Activated CD4-positive, alpha-beta memory T cell treated with anti-CD3 and anti-CD28 coated beads, Interleukin-2, amount 10 ng/mL, durations not matched to agents 7 days and 5 days (primary cell): ENCODE measurements around the gene DCHS1. TPM values are rescaled to one million over a fixed set of nuclear protein-coding genes. Genes with fewer than 3 reads are reported as not detected.
"Not testable (repeated sequence)": the region's sequence is repeated elsewhere in the genome, so short reads cannot be mapped to it uniquely, and the experiment has no call there.

Experiments
- CTCF ChIA-PET: fragments of 350-600 bp; sonication (Branson Sonifier 250); formaldehyde crosslinking; loops from one replicate; lab custom pipeline; 2021; ENCODE audit warnings: antibody characterized with exemption, inconsistent platforms; lab: Charles Lee
- POLR2A ChIA-PET: fragments of 350-600 bp; sonication (Branson Sonifier 250); formaldehyde crosslinking; loops from one replicate; lab custom pipeline; 2021; ENCODE audit warnings: antibody characterized with exemption; lab: Charles Lee
- DNase-seq: peaks from one replicate; pipeline ENCODE4 v3.0.0-alpha.2; 2020
- H3K27ac Mint-ChIP-seq: one replicate; pipeline ENCODE4 v1.8.0; 2021; ENCODE audit warnings: mild to moderate bottlenecking, mixed read lengths
- H3K27me3 Mint-ChIP-seq: one replicate; pipeline ENCODE4 v1.8.0; 2021; ENCODE audit warnings: mixed read lengths
- H3K36me3 Mint-ChIP-seq: one replicate; pipeline ENCODE4 v1.8.0; 2021; ENCODE audit warnings: low read depth, mixed read lengths
- H3K4me1 Mint-ChIP-seq: one replicate; pipeline ENCODE4 v1.8.0; 2021; ENCODE audit warnings: mixed read lengths
- H3K4me3 Mint-ChIP-seq: one replicate; pipeline ENCODE4 v1.8.0; 2021; ENCODE audit warnings: mild to moderate bottlenecking, mixed read lengths
- H3K9me3 Mint-ChIP-seq: one replicate; pipeline ENCODE4 v1.8.0; 2021; ENCODE audit warnings: mixed read lengths
- total RNA-seq, 2 experiments: library from RNA; stranded (reverse); gene quantifications; one replicate each; pipeline ENCODE4 v1.2.3, GENCODE V29; 2021

Gene DCHS1
- total RNA-seq, 2 experiments from 2014 or later, result 0.23 to 0.25 TPM

GRCh38 chr11:6684068-6684467, 28.5 kb upstream of the DCHS1 start:
- ChIA-PET CTCF (interaction anchor here (1.0 to 4.7 kb wide), 20 partner anchors 12 to 305 kb away, joined by 3 to 64 read pairs (median 8); partner anchors contain the start of genes ARFIP2, ILK, RRP8 and TAF10), POLR2A (interaction anchor here (0.6 to 4.2 kb wide), 13 partner anchors 11 to 447 kb away, joined by 3 to 49 read pairs (median 11); partner anchors contain the start of genes APBB1, ARFIP2, ILK and RRP8)
- Mint-ChIP-seq H3K27ac (peak overlapping the region; percentile 95), H3K4me3 (peak overlapping the region; percentile 96), H3K36me3 (peaks cover 34% of the 10 kb centered on the region), H3K4me1 (peaks cover 30% of the 10 kb centered on the region)
- not testable (repeated sequence) for H3K27me3 Mint-ChIP-seq, H3K9me3 Mint-ChIP-seq, DNase-seq

DNA sequence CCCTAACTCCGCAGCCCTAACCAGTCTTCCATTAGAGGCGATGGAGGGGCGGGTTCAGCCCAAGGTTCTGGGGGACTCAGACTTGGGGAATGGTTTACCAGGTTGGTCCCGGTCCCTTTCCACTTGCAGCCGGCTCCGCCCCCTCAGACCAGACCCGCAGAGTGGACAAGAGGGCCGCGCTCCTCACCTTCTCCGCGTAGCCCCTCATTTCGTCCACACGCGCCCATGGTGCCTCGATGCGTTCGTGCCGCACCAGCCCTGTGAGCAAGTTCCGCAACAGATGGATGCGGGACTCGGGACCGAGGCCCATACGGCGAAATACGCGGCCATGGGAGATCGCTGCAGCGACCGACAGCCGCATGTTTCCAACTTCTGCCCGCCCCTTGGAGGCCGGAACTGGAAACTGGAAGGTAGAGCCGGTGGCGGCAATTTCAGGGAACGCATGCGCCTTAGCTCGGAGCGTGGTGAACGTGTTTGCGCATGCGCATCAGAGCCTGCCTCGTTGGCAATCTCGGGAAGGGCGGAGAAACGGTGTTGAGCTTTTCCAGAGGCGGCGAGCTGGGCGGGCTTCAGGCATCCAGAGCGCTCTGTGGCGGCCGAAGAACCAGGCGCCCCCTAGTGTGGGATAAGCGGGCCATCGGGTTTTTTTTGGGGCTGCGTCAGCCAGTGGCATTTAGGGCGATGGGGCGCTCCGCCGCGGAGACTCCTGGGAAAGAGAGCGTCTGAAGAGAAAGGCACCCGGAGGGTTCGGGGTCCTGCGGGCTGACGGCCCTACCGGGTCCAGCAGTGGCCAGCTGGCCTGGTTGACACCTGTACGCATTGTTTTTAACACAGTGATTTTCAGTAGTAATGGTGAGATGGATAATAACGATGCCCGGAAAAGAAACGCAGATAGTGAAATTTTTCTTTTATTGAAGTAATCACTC, 27.6 kb upstream of the DCHS1 start, which contains the start of gene MRPL17:
Gene MRPL17 (minus strand): TSS at position 405 of the 926 bp plus-strand sequence. CDS start 44 bp downstream, at position 361.
- Mint-ChIP-seq H3K36me3 (peaks cover 36% of the 10 kb centered on the region), H3K27ac (peak within 1 kb of the TSS; percentile 95), H3K4me3 (peak within 1 kb of the TSS; percentile 96), H3K9me3 (no peaks in the 10 kb centered on the region), H3K27me3 (no peaks in the 10 kb centered on the region), H3K4me1 (peaks cover 31% of the 10 kb centered on the region)
- ChIA-PET CTCF (interaction anchor here (0.6 to 4.7 kb wide), 43 partner anchors 11 to 304 kb away, joined by 3 to 64 read pairs (median 5); partner anchors contain the start of genes ARFIP2, ILK, RRP8 and TAF10), POLR2A (interaction anchor here (0.7 to 4.2 kb wide), 15 partner anchors 11 to 202 kb away, joined by 3 to 49 read pairs (median 7); partner anchors contain the start of genes ARFIP2, ILK, RRP8 and TAF10)
- peak; percentile 100 for DNase-seq

GRCh38 chr11:6682591-6682935, 27.0 kb upstream of the DCHS1 start:
- Mint-ChIP-seq H3K4me3 (peak overlapping the region; percentile 96), H3K4me1 (peaks cover 31% of the 10 kb centered on the region), H3K36me3 (peaks cover 40% of the 10 kb centered on the region), H3K27ac (peak overlapping the region; percentile 95), H3K9me3 (no peaks in the 10 kb centered on the region), H3K27me3 (no peaks in the 10 kb centered on the region)
- ChIA-PET CTCF (interaction anchor here (0.7 to 4.7 kb wide), 28 partner anchors 10 to 304 kb away, joined by 3 to 64 read pairs (median 7); partner anchors contain the start of genes ARFIP2, ILK, RRP8 and TAF10), POLR2A (interaction anchor here (1.4 to 4.2 kb wide), 8 partner anchors 10 to 201 kb away, joined by 3 to 49 read pairs (median 24); partner anchors contain the start of genes ARFIP2, ILK, RRP8 and TAF10)
- DNase-seq, result no peak

DNA sequence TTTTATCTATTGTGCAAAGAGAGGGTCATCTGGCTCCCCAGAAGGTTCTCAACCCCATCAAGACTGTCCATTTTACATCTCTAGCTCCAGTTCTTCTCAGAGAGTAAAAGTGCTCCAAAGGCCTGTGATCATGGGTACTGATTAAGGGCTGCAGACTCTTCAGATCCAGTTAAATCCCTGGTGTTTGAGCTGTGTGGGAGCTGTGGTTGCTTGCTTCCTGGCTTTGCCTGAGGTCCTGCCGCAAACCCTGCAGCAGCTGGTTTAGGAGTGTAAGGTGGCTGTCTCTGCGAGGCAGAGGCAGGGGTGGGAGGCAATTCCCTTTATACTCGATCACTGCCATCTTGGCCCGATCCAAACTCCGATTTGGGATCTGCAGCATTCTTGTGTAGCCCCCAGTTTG, 26.3 kb upstream of the DCHS1 start:
- no peaks in the 10 kb centered on the region for H3K9me3 Mint-ChIP-seq
- DNase-seq, result peak; percentile 29
- H3K4me1 Mint-ChIP-seq, result peaks cover 31% of the 10 kb centered on the region
- peaks cover 40% of the 10 kb centered on the region for H3K36me3 Mint-ChIP-seq
- ChIA-PET POLR2A (interaction anchor here (1.0 to 4.2 kb wide), 8 partner anchors 9 to 80 kb away, joined by 3 to 49 read pairs (median 24); partner anchors contain the start of genes ILK, RRP8, TAF10 and TPP1), CTCF (interaction anchor here (1.6 to 4.7 kb wide), 7 partner anchors 9 to 238 kb away, joined by 4 to 64 read pairs (median 30); partner anchors contain the start of genes ILK, RRP8 and TAF10)
- H3K27me3 Mint-ChIP-seq, result no peaks in the 10 kb centered on the region
- H3K27ac Mint-ChIP-seq, result peak overlapping the region; percentile 95
- H3K4me3 Mint-ChIP-seq, result peak overlapping the region; percentile 96

GRCh38 chr11:6681505-6681904, 25.9 kb upstream of the DCHS1 start:
- H3K9me3 Mint-ChIP-seq, result no peaks in the 10 kb centered on the region
- ChIA-PET POLR2A (interaction anchor here (1.0 to 4.2 kb wide), 9 partner anchors 9 to 151 kb away, joined by 3 to 49 read pairs (median 13); partner anchors contain the start of genes ILK, RRP8, TAF10 and TPP1), CTCF (interaction anchor here (1.2 to 4.7 kb wide), 6 partner anchors 9 to 238 kb away, joined by 3 to 64 read pairs (median 19); partner anchors contain the start of genes ILK and RRP8)
- peak overlapping the region; percentile 96 for H3K4me3 Mint-ChIP-seq
- H3K36me3 Mint-ChIP-seq, result peaks cover 40% of the 10 kb centered on the region
- no peak for DNase-seq
- peaks cover 31% of the 10 kb centered on the region for H3K4me1 Mint-ChIP-seq
- H3K27ac Mint-ChIP-seq, result no peak overlapping the region
- H3K27me3 Mint-ChIP-seq, result no peaks in the 10 kb centered on the region

DNA sequence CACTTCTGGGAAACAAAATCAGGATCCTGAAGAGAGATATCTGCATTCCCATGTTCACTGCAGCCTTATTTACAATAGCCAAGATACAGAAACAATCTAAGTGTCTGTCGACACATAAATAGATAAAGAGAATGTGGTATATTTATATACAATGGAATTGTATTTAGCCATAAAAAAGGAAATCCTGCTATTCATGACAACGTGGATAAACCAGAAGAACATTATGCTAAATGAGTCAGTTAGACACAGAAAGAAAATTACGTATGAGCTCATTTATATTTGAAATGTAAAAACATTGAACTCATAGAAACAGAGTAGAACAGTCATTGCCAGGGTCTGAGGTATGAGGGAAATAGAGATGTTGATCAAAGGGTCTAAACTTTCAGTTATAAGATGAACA, 21.4 kb upstream of the DCHS1 start:
- Mint-ChIP-seq H3K9me3 (no peaks in the 10 kb centered on the region), H3K27me3 (no peaks in the 10 kb centered on the region), H3K4me1 (peaks cover 50% of the 10 kb centered on the region), H3K4me3 (no peak overlapping the region), H3K36me3 (peaks cover 41% of the 10 kb centered on the region), H3K27ac (no peak overlapping the region)
- ChIA-PET POLR2A (no interaction called here), CTCF (interaction anchor here (0.7 to 1.7 kb wide), 4 partner anchors 38 to 72 kb away, joined by 3 to 4 read pairs (median 3); partner anchors contain the start of genes TAF10 and TPP1)
- DNase-seq, result no peak

GRCh38 chr11:6674862-6675261, 19.3 kb upstream of the DCHS1 start:
- peaks cover 56% of the 10 kb centered on the region for H3K4me1 Mint-ChIP-seq
- H3K4me3 Mint-ChIP-seq, result no peak overlapping the region
- DNase-seq, result no peak
- H3K27ac Mint-ChIP-seq, result no peak overlapping the region
- H3K9me3 Mint-ChIP-seq, result no peaks in the 10 kb centered on the region
- no peaks in the 10 kb centered on the region for H3K27me3 Mint-ChIP-seq
- peaks cover 29% of the 10 kb centered on the region for H3K36me3 Mint-ChIP-seq
- CTCF ChIA-PET, result interaction anchor here (5.6 kb wide), 1 partner anchor 8 kb away, joined by 44 read pairs; the partner anchor contains the start of gene MRPL17
- POLR2A ChIA-PET, result interaction anchor here (2.7 to 5.6 kb wide), 2 partner anchors 7 to 56 kb away, joined by 12 to 42 read pairs; partner anchors contain the start of genes MRPL17 and TPP1

DNA sequence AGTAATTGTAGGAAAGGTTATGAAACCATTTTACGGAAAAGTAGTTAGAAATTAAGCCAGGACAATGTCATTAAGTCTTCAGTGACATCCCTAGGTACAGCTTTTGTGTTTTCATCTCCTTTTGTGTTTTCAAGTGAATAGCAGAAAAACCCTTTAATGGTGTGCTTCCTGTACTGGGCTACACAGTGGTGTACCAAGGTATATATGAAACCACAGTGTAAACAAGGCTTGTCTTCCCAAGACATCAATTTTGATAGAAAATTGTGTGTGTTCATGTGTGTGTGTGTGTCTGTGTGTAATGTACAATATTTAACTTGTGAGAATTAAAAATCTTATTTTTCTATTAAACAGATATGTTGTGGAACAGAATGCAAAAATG, 18.6 kb upstream of the DCHS1 start:
- DNase-seq, result no peak
- Mint-ChIP-seq H3K27ac (peak overlapping the region; percentile 27), H3K4me1 (peaks cover 56% of the 10 kb centered on the region), H3K4me3 (no peak overlapping the region), H3K27me3 (no peaks in the 10 kb centered on the region), H3K36me3 (peaks cover 22% of the 10 kb centered on the region), H3K9me3 (no peaks in the 10 kb centered on the region)
- POLR2A ChIA-PET, result interaction anchor here (1.5 to 5.6 kb wide), 4 partner anchors 8 to 193 kb away, joined by 5 to 42 read pairs (median 9); partner anchors contain the start of genes ARFIP2, ILK, MRPL17 and TIMM10B
- CTCF ChIA-PET, result interaction anchor here (1.0 to 5.6 kb wide), 2 partner anchors 8 to 20 kb away, joined by 5 to 44 read pairs; partner anchors contain the start of gene MRPL17

DNA sequence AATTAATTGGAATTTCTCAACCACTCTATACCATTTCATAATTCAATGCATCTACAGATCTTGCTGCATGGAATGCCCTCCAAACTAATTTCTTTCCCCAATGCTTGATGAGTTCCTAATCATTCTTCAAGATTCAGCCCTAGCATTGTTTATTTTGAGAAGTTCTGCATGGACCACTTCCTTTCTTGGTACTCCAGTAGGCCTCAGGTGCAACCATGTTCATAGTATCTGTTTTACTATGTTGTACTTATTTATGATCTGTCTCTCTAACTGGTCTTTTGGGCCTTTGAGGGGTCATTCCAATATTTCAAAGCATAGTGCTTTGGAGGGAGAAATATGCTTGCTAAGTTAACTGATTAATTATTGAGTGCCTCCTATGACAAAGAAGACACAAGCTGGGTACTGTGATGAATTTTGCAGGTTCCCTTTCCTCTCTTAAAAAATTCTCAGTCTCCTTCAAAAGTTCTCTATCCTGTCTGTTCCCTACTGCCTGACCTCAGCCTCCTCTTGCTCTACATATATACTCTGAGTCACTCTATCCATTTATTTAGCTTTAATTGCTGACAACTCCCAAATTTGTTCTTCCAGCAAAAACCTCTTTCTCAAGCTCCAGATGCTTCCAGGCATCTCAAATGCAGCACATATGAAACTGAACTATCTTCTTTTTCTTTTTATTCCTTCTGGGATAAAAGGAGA, 18.1 kb upstream of the DCHS1 start:
- Mint-ChIP-seq H3K27me3 (no peaks in the 10 kb centered on the region), H3K36me3 (peaks cover 18% of the 10 kb centered on the region), H3K4me3 (no peak overlapping the region), H3K27ac (peak overlapping the region; percentile 27), H3K9me3 (no peaks in the 10 kb centered on the region), H3K4me1 (peaks cover 54% of the 10 kb centered on the region)
- POLR2A ChIA-PET, result interaction anchor here (1.5 to 5.6 kb wide), 4 partner anchors 9 to 192 kb away, joined by 5 to 42 read pairs (median 9); partner anchors contain the start of genes ARFIP2, ILK, MRPL17 and TIMM10B
- DNase-seq, result no peak
- CTCF ChIA-PET, result interaction anchor here (1.0 to 5.6 kb wide), 3 partner anchors 9 to 55 kb away, joined by 5 to 44 read pairs (median 6); partner anchors contain the start of genes MRPL17 and TPP1

- Mint-ChIP-seq H3K36me3 (peaks cover 13% of the 10 kb centered on the region), H3K4me3 (no peak overlapping the region), H3K27ac (no peak overlapping the region), H3K27me3 (no peaks in the 10 kb centered on the region), H3K9me3 (no peaks in the 10 kb centered on the region), H3K4me1 (peaks cover 69% of the 10 kb centered on the region)
- DNase-seq, result no peak
- ChIA-PET CTCF (interaction anchor here (0.7 to 5.6 kb wide), 10 partner anchors 10 to 293 kb away, joined by 3 to 44 read pairs (median 4); partner anchors contain the start of genes MRPL17, TAF10 and TPP1), POLR2A (interaction anchor here (0.7 to 5.6 kb wide), 6 partner anchors 10 to 190 kb away, joined by 3 to 42 read pairs (median 6); partner anchors contain the start of genes MRPL17, TAF10, TIMM10B and TPP1)
These were observed 16.4 kb upstream of the DCHS1 start for GRCh38 chr11:6671991-6672390.

DNA sequence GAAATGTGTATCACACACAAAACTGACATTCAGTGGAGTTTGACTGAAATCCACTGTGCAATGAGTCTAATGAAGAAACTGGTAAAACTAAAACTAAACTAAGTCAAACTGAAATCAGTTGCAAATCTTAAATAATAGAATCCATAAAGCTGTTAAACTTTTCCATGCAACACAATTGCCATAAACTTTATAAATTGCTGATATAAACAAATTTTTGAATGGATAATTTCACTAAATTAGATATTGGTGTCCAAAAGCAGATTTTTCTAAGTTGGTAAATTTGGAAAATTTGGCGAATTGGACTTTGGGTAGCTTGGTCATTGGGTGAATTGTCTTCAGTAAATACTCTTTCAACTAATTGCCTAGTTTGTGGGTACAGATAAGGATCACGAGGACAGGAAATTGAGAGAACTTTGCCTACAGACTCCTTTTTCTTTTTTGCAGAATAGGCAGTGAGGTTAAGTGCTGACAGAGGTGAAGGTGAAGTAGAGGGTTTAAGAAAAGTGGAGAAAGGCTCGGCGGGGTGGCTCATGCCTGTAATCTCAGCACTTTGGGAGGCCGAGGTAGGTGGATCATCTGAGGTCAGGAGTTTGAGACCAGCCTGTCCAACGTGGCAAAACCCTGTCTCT, 14.7 kb upstream of the DCHS1 start:
- Mint-ChIP-seq H3K4me3 (no peak overlapping the region), H3K36me3 (peaks cover 13% of the 10 kb centered on the region), H3K27me3 (peaks cover 2% of the 10 kb centered on the region), H3K4me1 (peaks cover 77% of the 10 kb centered on the region), H3K27ac (peak overlapping the region; percentile 17), H3K9me3 (no peaks in the 10 kb centered on the region)
- no peak for DNase-seq
- POLR2A ChIA-PET, result interaction anchor here (0.8 to 5.6 kb wide), 4 partner anchors 12 to 66 kb away, joined by 4 to 42 read pairs (median 10); partner anchors contain the start of genes MRPL17 and TPP1
- CTCF ChIA-PET, result interaction anchor here (0.6 to 5.6 kb wide), 3 partner anchors 12 to 51 kb away, joined by 3 to 44 read pairs (median 3); partner anchors contain the start of genes MRPL17 and TPP1
